Neutrophil (primary cell): ENCODE data around the gene ZNF443.
"Not testable (repeated sequence)": the region's sequence is repeated elsewhere in the genome, so short reads cannot be mapped to it uniquely, and the experiment has no call there.

ENCODE experiments used
- H3K27ac ChIP-seq: fragments of 200-600 bp; sonication (generic); 2 replicates; pipeline ENCODE4 v1.5.1; 2016; ENCODE audit warnings: mild to moderate bottlenecking, moderate library complexity
- H3K27me3 ChIP-seq: fragments of 200-600 bp; sonication (generic); 2 replicates; pipeline ENCODE4 v1.6.0; 2016; ENCODE audit warnings: mild to moderate bottlenecking
- H3K36me3 ChIP-seq: fragments of 200-600 bp; sonication (generic); 2 replicates; pipeline ENCODE4 v1.5.1; 2017
- H3K4me1 ChIP-seq, 2 experiments: fragments of 200-600 bp in 1 of 2; sonication (generic) in 1 of 2; 1 replicate in 1 of 2; 2 replicates in 1 of 2; pipeline versions ENCODE4 v1.5.1 to v1.6.1; 2013 to 2016; ENCODE audit warnings: low read depth in 1 of 2, low read length in 1 of 2, mild to moderate bottlenecking in 1 of 2, moderate library complexity in 1 of 2; ENCODE audit not compliant: control insufficient read depth in 1 of 2, insufficient read depth in 1 of 2
- H3K4me3 ChIP-seq, 2 experiments: fragments of 200-600 bp in 1 of 2; sonication (generic) in 1 of 2; 1 replicate in 1 of 2; 2 replicates in 1 of 2; pipeline ENCODE4 v1.5.1; 2013 to 2016; ENCODE audit warnings: low read depth in 1 of 2, low read length in 1 of 2, mild to moderate bottlenecking in 1 of 2, moderate library complexity in 1 of 2
- H3K9me3 ChIP-seq: fragments of 200-600 bp; sonication (generic); 2 replicates; pipeline ENCODE4 v1.5.1; 2016
- TF ChIP-seq, protein P1 (sequence below): fragments of 200-600 bp; sonication (generic); IDR thresholded peaks from 2 replicates; pipeline ENCODE4 v1.5.1; 2016; ENCODE audit warnings: antibody characterized with exemption

Gene ZNF443

DNA sequence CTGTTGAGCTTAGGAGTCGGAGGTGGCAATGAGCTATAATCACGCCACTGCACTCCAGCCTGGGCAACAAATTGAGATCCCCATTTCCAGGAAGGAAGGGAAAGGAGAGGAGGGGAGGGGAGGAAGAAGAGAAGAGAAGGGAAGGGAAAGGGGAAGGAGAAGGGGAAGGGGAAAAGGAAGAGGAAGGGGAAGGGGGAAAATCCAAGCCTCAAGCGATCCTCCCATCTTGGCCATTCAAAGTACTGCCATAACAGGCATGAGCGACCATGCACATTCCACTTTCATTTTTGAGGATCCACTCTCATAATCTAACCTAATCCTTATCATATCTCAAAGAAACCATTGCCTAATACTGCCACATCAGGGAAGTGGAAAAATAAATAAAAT is 14.9 kb downstream of the ZNF443 start:
- TF ChIP-seq, protein P1, sequence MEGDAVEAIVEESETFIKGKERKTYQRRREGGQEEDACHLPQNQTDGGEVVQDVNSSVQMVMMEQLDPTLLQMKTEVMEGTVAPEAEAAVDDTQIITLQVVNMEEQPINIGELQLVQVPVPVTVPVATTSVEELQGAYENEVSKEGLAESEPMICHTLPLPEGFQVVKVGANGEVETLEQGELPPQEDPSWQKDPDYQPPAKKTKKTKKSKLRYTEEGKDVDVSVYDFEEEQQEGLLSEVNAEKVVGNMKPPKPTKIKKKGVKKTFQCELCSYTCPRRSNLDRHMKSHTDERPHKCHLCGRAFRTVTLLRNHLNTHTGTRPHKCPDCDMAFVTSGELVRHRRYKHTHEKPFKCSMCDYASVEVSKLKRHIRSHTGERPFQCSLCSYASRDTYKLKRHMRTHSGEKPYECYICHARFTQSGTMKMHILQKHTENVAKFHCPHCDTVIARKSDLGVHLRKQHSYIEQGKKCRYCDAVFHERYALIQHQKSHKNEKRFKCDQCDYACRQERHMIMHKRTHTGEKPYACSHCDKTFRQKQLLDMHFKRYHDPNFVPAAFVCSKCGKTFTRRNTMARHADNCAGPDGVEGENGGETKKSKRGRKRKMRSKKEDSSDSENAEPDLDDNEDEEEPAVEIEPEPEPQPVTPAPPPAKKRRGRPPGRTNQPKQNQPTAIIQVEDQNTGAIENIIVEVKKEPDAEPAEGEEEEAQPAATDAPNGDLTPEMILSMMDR = no peak
- Histone ChIP-seq H3K4me3 (no peak overlapping the region), H3K4me1 (peaks cover 14 to 23% of the 10 kb centered on the region in 2 experiments), H3K27me3 (no peaks in the 10 kb centered on the region), H3K36me3 (peaks cover 4% of the 10 kb centered on the region), H3K27ac (peak overlapping the region; percentile 66), H3K9me3 (peaks cover 12% of the 10 kb centered on the region)

DNA sequence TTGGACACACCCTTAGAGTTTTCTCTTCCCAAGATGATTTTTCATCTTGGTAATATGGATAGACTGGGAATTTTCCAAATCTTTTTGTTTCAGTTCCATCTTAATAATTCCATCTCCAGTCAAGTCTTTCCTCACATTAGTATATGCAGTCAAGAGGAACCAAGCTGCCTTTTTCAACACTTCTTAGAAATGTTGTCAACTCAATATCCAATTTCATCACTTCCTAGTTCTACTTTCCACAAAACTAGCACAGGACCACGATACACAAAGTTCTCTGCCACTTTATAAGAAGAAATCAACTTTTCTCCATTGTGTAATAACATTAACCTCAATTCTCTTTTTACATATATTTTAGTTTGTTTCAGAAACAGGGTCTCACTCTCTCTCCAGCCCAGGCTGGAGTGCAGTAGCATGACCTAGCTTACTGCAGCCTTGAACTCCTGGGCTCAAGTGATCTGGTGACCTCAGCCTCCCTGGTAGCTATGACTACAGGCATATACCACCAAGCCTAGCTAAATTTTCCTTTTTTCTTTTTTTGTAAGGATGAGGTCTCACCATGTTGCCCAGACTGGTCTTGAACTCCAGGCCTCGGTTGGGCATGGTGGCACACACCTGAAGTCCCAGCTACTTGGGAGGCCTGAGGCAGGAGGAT is 15.5 kb downstream of the ZNF443 start:
- no peaks in the 10 kb centered on the region for H3K36me3 ChIP-seq
- H3K4me3 ChIP-seq = no peak overlapping the region
- H3K4me1 ChIP-seq = peaks cover 14 to 23% of the 10 kb centered on the region in 2 experiments
- H3K27me3 ChIP-seq = no peaks in the 10 kb centered on the region
- peak overlapping the region; percentile 66 for H3K27ac ChIP-seq
- peaks cover 7% of the 10 kb centered on the region for H3K9me3 ChIP-seq
- TF ChIP-seq, protein P1 = no peak

DNA sequence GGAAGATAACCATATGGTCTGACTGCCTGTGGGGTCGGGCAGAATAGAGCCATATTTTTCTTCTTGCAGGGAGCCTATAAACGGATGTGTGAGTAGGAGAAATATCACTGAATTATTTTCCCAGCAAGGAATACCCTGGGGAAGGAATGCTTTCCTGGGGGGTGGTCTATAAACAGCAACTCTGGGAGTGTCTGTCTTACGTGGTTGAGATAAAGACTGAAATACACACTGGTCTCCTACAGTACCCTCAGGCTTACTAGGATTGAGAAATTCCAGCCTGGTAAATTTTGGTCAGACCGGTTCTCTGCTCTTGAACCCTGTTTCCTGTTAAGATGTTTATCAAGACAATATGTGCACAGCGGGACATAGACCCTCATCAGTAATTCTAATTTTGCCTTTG is 23.5 kb downstream of the ZNF443 start:
- not testable (repeated sequence) for H3K4me1 ChIP-seq, H3K36me3 ChIP-seq, H3K27ac ChIP-seq, H3K27me3 ChIP-seq, H3K4me3 ChIP-seq
- peaks cover 11% of the 10 kb centered on the region for H3K9me3 ChIP-seq

DNA sequence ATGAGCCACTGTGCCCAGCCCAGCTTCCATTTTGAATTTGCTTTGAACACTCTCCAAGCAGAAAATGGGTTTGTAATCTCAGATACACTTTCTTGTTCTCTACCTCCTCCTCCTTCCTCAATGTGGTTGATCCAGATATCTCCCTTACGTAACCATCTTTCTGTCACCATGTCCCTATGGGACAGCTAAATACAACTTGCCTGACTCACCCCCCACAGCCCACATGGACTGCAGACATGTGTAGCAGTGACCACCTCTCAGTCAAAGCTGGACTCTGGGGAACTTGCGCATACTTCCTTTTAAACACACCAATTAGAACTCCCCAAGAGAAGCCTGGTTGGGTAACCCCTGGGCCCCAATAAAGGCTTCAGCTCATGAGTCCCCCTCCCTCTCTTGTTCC is 28.9 kb downstream of the ZNF443 start:
- H3K27me3 ChIP-seq = no peaks in the 10 kb centered on the region
- H3K4me1 ChIP-seq = no peaks in the 10 kb centered on the region
- H3K27ac ChIP-seq = no peak overlapping the region
- H3K9me3 ChIP-seq = peaks cover 2% of the 10 kb centered on the region
- TF ChIP-seq, protein P1 = no peak
- H3K36me3 ChIP-seq = no peaks in the 10 kb centered on the region
- no peak overlapping the region for H3K4me3 ChIP-seq

DNA sequence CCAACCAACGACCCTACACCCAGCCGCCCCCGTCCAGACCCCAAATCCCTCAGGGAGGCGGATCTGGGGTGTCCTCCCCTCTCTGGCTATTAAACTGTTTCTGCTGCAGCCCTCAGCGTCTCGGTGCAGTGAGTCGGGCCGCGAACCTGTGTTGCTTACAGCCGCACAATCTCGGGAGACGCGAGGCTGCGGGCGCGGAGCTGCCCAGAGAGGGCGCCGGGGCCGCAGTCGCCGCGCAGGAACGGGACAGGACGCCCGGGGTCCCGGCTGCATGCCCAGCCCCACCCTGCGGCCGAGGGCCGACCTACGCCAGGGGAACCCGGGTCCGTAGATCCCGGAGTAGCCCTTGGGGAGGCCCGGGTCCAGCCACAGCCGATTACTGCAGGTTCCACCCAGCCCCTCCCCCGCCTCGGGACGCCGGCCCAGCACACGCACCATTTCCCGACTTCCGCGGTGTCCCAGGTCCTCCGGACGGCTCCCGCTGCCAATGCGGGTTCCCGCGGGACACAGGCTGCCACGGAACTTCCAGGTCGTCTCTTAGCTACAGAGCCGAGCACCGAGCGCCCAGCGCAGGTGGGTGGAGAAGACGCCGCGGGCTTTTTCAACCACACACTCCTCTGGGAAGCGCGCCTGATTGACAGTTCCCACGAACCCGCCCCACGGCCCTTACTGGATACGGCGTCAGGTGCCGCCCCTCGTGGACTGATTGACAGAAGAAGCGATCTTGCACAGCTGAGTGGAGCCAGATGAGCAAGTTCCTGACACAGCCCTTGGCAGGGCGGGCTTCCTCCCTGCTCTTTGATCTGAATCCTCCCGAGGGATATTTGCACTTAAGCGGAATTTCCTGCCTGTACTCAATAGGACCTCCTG is 40.0 kb downstream of the ZNF443 start, which contains the start of gene ZNF799:
TSS of gene ZNF799 (minus strand) at position 639 of the 870 bp plus-strand sequence. CDS start at position 438, 201 bp downstream.
- Histone ChIP-seq H3K4me3 (peak within 1 kb of the TSS; percentile 90 to 91), H3K4me1 (peaks cover 6 to 9% of the 10 kb centered on the region in 2 experiments), H3K9me3 (no peaks in the 10 kb centered on the region), H3K36me3 (no peaks in the 10 kb centered on the region), H3K27ac (peak within 1 kb of the TSS; percentile 79), H3K27me3 (no peaks in the 10 kb centered on the region)
- TF ChIP-seq, protein P1 = no peak

DNA sequence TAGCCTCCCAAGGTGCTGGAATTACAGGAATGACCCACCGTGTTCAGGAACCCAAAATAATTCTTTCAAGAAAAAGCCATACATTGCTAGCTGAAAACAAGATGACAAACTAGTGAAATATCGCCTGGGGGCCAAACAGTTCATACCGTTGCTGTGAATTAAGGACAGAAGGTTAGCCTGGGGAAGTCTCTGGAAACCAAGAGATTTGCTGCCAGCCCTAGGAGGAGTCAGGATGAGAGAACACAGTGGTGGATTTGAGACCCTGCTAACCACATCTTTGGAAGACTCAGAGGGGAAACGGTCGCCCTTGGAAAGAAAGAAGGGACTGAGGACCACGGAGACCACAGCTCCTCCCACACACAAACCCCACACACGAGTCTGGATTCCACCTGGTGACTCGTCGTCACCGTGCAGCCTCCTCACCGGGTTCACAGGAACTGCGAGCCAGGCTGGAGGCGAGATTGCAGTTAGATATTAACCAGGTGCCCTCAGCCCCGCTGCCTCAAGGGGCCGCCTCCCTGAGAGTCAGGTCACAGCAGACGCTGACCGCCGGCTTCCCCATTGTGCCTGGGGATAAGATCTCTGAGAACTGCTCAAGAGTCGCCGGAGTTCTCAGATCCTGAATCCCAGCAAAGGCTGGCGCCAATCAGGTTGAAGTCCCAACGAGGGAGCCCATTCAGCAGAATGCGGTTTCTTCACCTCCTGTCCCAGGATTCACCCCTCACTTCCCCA is 40.8 kb downstream of the ZNF443 start:
- H3K4me1 ChIP-seq, H3K36me3 ChIP-seq, H3K27me3 ChIP-seq, H3K9me3 ChIP-seq: not testable (repeated sequence)
- peak overlapping the region; percentile 90 to 91 for H3K4me3 ChIP-seq
- H3K27ac ChIP-seq = peak overlapping the region; percentile 79

DNA sequence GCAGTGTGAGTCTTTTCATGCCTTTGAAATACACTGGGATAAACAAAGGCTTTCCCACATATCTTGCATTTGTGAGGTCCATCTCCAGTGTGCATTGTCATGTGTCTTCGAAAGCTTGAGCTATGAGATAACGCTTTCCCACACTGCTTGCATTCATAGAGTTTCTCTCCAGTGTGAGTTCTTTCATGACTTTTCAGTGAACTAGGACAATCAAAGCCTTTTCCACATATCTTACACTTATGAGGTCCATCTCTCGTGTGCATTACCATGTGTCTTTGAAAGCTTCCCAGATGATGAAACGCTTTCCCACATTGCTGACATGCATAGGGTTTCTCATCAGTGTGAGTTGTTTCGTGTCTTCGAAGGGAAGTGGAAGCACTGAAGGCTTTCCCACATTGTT is 49.7 kb downstream of the ZNF443 start:
- H3K27ac ChIP-seq, H3K4me1 ChIP-seq, H3K27me3 ChIP-seq, H3K4me3 ChIP-seq: not testable (repeated sequence)
- Histone ChIP-seq H3K9me3 (peaks cover 18% of the 10 kb centered on the region), H3K36me3 (peaks cover 16% of the 10 kb centered on the region)

DNA sequence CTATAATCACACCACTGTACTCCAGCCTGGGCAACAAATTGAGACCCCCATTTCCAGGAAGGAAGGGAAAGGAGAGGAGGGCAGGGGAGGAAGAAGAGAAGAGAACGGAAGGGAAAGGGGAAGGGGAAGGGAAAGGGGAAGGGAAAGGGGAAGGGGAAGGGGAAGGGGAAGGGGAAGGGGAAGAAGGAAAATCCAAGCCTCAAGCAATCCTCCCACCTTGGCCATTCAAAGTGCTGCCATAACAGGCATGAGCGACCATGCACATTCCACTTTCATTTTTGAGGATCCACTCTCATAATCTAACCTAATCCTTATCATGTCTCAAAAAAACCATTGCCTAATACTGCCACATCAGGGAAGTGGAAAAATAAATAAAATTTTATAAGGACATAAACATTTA is 54.5 kb downstream of the ZNF443 start:
- not testable (repeated sequence) for H3K4me1 ChIP-seq, H3K36me3 ChIP-seq, H3K9me3 ChIP-seq, H3K27me3 ChIP-seq, H3K27ac ChIP-seq, H3K4me3 ChIP-seq
